HEK293 (cell line): ENCODE results near the gene MAN1C1.

Experiments used
- CTCF ChIA-PET: fragments of 350-600 bp; formaldehyde crosslinking; extraction: SDS; loops from one replicate; lab custom pipeline; 2021; ENCODE audit warnings: antibody characterized with exemption; lab: Yijun Ruan, JAX
- POLR2A ChIA-PET: fragments of 300-600 bp; formaldehyde crosslinking; extraction: SDS; loops from one replicate; lab custom pipeline; 2020; ENCODE audit warnings: antibody characterized with exemption, inconsistent platforms; lab: Yijun Ruan, JAX
- H3K27ac ChIP-seq: fragments of 200-500 bp; sonication (Bioruptor generic); 2 replicates; pipeline ENCODE4 v1.5.1; 2014; ENCODE audit warnings: low read depth, low read length, control low read depth, inconsistent platforms; ENCODE audit errors: extremely low read depth
- H3K36me3 ChIP-seq, 2 experiments: fragments of 200-500 bp in 1 of 2; sonication (Bioruptor generic) in 1 of 2; 1 replicate in 1 of 2; 2 replicates in 1 of 2; pipeline ENCODE4 v1.5.1; 2014 to 2017; ENCODE audit warnings: inconsistent platforms in 2 of 2, low read length in 2 of 2; ENCODE audit not compliant: control insufficient read depth in 2 of 2, insufficient read depth in 1 of 2
- H3K4me1 ChIP-seq: fragments of 200-500 bp; sonication (Bioruptor generic); 2 replicates; pipeline ENCODE4 v1.5.1; 2014; ENCODE audit warnings: mild to moderate bottlenecking, low read length, inconsistent platforms; ENCODE audit not compliant: control insufficient read depth, insufficient read depth
- H3K4me3 ChIP-seq: 2 replicates; pipeline ENCODE4 v1.5.1; 2011; ENCODE audit warnings: low read depth, mild to moderate bottlenecking, control low read depth, low read length, moderate library complexity
- H3K9me3 ChIP-seq: fragments of 200-500 bp; sonication (Bioruptor generic); 2 replicates; pipeline ENCODE4 v1.5.1; 2014; ENCODE audit warnings: low read depth, low read length, inconsistent platforms; ENCODE audit not compliant: control insufficient read depth, insufficient read depth
- FEZF1 ChIP-seq: fragments of 450-650 bp; formaldehyde crosslinking; IDR thresholded peaks from 2 replicates; pipeline ENCODE4 v1.5.1; 2016; ENCODE audit warnings: missing biosample characterization, missing genetic modification characterization
- HIC1 ChIP-seq: fragments of 450-650 bp; formaldehyde crosslinking; IDR thresholded peaks from 2 replicates; pipeline ENCODE4 v1.5.1; 2016; ENCODE audit warnings: missing biosample characterization, missing genetic modification characterization
- MYNN ChIP-seq: fragments of 450-650 bp; formaldehyde crosslinking; IDR thresholded peaks from 2 replicates; pipeline ENCODE4 v1.5.1; 2016; ENCODE audit warnings: missing biosample characterization, missing genetic modification characterization, borderline replicate concordance
- PRDM6 ChIP-seq: fragments of 450-650 bp; formaldehyde crosslinking; IDR thresholded peaks from 2 replicates; pipeline ENCODE4 v1.5.1; 2017; ENCODE audit warnings: missing biosample characterization, missing genetic modification characterization
- ZFHX2 ChIP-seq: fragments of 450-650 bp; formaldehyde crosslinking; conservative IDR thresholded peaks from 2 replicates; pipeline ENCODE4 v1.5.1; 2016; ENCODE audit warnings: missing biosample characterization, missing genetic modification characterization
- ZIC2 ChIP-seq: fragments of 450-650 bp; formaldehyde crosslinking; IDR thresholded peaks from 2 replicates; pipeline ENCODE4 v1.5.1; 2016; ENCODE audit warnings: missing biosample characterization, missing genetic modification characterization
- ZNF133 ChIP-seq: fragments of 450-650 bp; formaldehyde crosslinking; IDR thresholded peaks from 2 replicates; pipeline ENCODE4 v1.5.1; 2016; ENCODE audit warnings: missing biosample characterization, missing genetic modification characterization
- ZNF146 ChIP-seq: fragments of 450-650 bp; formaldehyde crosslinking; IDR thresholded peaks from 2 replicates; pipeline ENCODE4 v1.5.1; 2016; ENCODE audit warnings: missing biosample characterization, missing genetic modification characterization
- ZNF18 ChIP-seq: fragments of 450-650 bp; formaldehyde crosslinking; IDR thresholded peaks from 2 replicates; pipeline ENCODE4 v1.5.1; 2016; ENCODE audit warnings: missing biosample characterization, missing genetic modification characterization
- ZNF274 ChIP-seq, 2 experiments: fragments of 200-500 bp in 1 of 2; fragments of 450-650 bp in 1 of 2; sonication (Bioruptor generic) in 1 of 2; formaldehyde crosslinking in 1 of 2; IDR thresholded peaks; 2 replicates each; pipeline versions ENCODE4 v1.5.1 to v1.6.1; 2014 to 2016; ENCODE audit warnings: borderline replicate concordance in 1 of 2, inconsistent platforms in 1 of 2, low read length in 1 of 2, missing biosample characterization in 1 of 2, missing genetic modification characterization in 1 of 2
- ZNF37A ChIP-seq: fragments of 450-650 bp; IDR thresholded peaks from 2 replicates; pipeline ENCODE4 v1.5.1; 2018; ENCODE audit warnings: missing biosample characterization, missing genetic modification characterization
- ZNF549 ChIP-seq: fragments of 450-650 bp; IDR thresholded peaks from 2 replicates; pipeline ENCODE4 v1.5.1; 2018; ENCODE audit warnings: missing biosample characterization, missing genetic modification characterization, mild to moderate bottlenecking, inconsistent platforms, moderate library complexity
- ZNF561 ChIP-seq: fragments of 450-650 bp; IDR thresholded peaks from 2 replicates; pipeline ENCODE4 v1.5.1; 2018; ENCODE audit warnings: missing biosample characterization, missing genetic modification characterization, borderline replicate concordance
- ZNF791 ChIP-seq: fragments of 450-650 bp; formaldehyde crosslinking; IDR thresholded peaks from 2 replicates; pipeline ENCODE4 v1.5.1; 2016; ENCODE audit warnings: missing biosample characterization, missing genetic modification characterization
- ZNF792 ChIP-seq: fragments of 450-650 bp; formaldehyde crosslinking; IDR thresholded peaks from 2 replicates; pipeline ENCODE4 v1.5.1; 2016; ENCODE audit warnings: missing biosample characterization, missing genetic modification characterization
- ZSCAN4 ChIP-seq: fragments of 450-650 bp; formaldehyde crosslinking; IDR thresholded peaks from 2 replicates; pipeline ENCODE4 v1.5.1; 2017; ENCODE audit warnings: missing biosample characterization, missing genetic modification characterization

Gene MAN1C1

GRCh38 chr1:25577134-25577920, 39.3 kb upstream of the MAN1C1 start:
- no peak for TF ChIP-seq ZNF37A (tag by site-specific recombination)
- H3K4me3 ChIP-seq, result no peak overlapping the region
- ChIA-PET POLR2A (no interaction called here), CTCF (no interaction called here)
- no peaks in the 10 kb centered on the region for H3K9me3 ChIP-seq
- no peaks in the 10 kb centered on the region for H3K36me3 ChIP-seq
- H3K27ac ChIP-seq, result no peak overlapping the region
- no peaks in the 10 kb centered on the region for H3K4me1 ChIP-seq

GRCh38 chr1:25579292-25580252, 37.0 kb upstream of the MAN1C1 start:
- CTCF ChIA-PET, result interaction anchor here (0.6 to 1.5 kb wide), 9 partner anchors 10 to 658 kb away, joined by 3 to 6 read pairs (median 3); no protein-coding TSS in a partner anchor
- Histone ChIP-seq H3K27ac (no peak overlapping the region), H3K9me3 (no peaks in the 10 kb centered on the region), H3K36me3 (no peaks in the 10 kb centered on the region), H3K4me3 (no peak overlapping the region), H3K4me1 (no peaks in the 10 kb centered on the region)
- POLR2A ChIA-PET, result interaction anchor here (1.0 kb wide), 1 partner anchor 10 kb away, joined by 3 read pairs; no protein-coding TSS in a partner anchor
- TF ChIP-seq FEZF1 (tag by site-specific recombination), result no peak
- no peak for TF ChIP-seq HIC1 (tag by site-specific recombination)
- TF ChIP-seq ZFHX2 (tag by site-specific recombination), result no peak
- TF ChIP-seq MYNN (tag by site-specific recombination), result no peak
- TF ChIP-seq ZNF549 (tag by site-specific recombination), result no peak
- TF ChIP-seq PRDM6, result no peak
- no peak for TF ChIP-seq ZNF18
- no peak for TF ChIP-seq ZNF792 (tag by site-specific recombination)
- TF ChIP-seq ZNF561 (tag by site-specific recombination), result no peak
- TF ChIP-seq ZNF791, result no peak
- no peak for TF ChIP-seq ZNF274 (IDR thresholded peaks at IDR 0.05; ENCODE audit: low read length)
- TF ChIP-seq ZNF274 (tag by site-specific recombination; IDR thresholded peaks at IDR 0.05; ENCODE audit: borderline replicate concordance), result no peak
- no peak for TF ChIP-seq ZIC2 (tag by site-specific recombination)
- TF ChIP-seq ZSCAN4, result no peak
- TF ChIP-seq ZNF146, result no peak
- TF ChIP-seq ZNF133, result no peak
